BE2C (cell line): ENCODE results near the gene POLR2L.
A peak's percentile ranks its signal among the peaks of the same experiment; 100 is the strongest.

Experiments used
- DNase-seq: peaks from one replicate; pipeline ENCODE4 v3.0.0-alpha.2; 2020
- H3K27me3 ChIP-seq: fragments of 250-450 bp; sonication (Bioruptor Pico); 2 replicates; pipeline ENCODE4 v1.5.1; 2020; ENCODE audit warnings: mild to moderate bottlenecking
- H3K36me3 ChIP-seq: fragments of 250-450 bp; sonication (Bioruptor Pico); 2 replicates; pipeline ENCODE4 v1.5.1; 2020; ENCODE audit warnings: mild to moderate bottlenecking
- H3K4me1 ChIP-seq: fragments of 250-450 bp; sonication (Bioruptor Pico); 2 replicates; pipeline ENCODE4 v1.5.1; 2020
- H3K4me3 ChIP-seq: 2 replicates; pipeline ENCODE4 v1.5.1; 2011; ENCODE audit warnings: low read depth, low read length
- H3K9me3 ChIP-seq: fragments of 250-450 bp; sonication (Bioruptor Pico); 2 replicates; pipeline ENCODE4 v1.5.1; 2020
- TF ChIP-seq, protein P1 (sequence below): IDR thresholded peaks from 2 replicates; pipeline ENCODE4 v1.5.1; 2012; ENCODE audit warnings: mild to moderate bottlenecking, low read depth, low read length

The POLR2L gene

DNA sequence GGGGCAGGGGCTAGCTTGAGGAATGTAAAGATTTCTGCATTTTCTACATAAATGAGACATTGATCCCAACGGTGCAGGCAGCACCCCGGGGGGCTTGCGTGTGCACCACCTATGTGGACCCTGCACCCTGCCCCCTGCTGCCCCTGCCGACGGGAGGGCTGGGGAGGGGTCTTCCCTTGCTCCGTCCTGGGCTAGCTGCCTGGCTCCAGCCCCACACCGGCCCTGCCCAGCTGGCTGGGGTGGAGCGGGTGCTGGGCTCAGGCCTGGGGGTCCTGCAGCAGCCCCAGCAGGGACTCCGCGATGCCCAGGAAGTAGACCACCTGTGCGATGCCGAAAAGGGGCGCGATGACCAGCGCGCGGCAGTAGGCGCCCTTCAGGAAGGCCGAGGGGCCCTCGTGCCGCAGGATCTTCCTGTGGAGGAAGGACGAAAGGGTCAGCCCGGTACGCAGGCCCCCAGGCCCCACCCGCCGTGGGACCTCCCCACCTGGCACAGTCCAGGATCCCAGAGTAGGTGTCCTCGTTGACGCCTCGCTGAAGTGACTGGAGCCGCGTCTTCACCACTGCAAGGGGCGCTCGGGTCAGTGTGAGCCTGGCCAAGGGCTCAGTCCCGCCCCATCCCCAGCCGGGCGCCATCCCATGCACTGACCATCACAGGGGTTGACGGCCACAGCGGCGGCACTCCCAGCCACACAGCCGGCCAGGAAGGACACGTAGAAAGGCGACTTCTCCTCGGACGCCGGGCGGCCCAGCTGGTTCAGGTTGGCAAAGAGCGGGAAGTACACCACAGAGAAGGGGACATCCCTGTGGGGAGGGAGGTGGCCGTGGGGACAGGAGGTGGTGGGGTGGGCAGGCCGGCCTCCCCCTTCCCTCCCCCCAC is 50.4 kb downstream of the POLR2L start:
- Histone ChIP-seq H3K9me3 (no peaks in the 10 kb centered on the region), H3K36me3 (peaks cover 7% of the 10 kb centered on the region; the same call in 1 of the 2 replicates), H3K4me1 (peaks cover 5% of the 10 kb centered on the region; the same call in 1 of the 2 replicates), H3K27me3 (no peaks in the 10 kb centered on the region), H3K4me3 (no peak overlapping the region)
- TF ChIP-seq, protein P1, sequence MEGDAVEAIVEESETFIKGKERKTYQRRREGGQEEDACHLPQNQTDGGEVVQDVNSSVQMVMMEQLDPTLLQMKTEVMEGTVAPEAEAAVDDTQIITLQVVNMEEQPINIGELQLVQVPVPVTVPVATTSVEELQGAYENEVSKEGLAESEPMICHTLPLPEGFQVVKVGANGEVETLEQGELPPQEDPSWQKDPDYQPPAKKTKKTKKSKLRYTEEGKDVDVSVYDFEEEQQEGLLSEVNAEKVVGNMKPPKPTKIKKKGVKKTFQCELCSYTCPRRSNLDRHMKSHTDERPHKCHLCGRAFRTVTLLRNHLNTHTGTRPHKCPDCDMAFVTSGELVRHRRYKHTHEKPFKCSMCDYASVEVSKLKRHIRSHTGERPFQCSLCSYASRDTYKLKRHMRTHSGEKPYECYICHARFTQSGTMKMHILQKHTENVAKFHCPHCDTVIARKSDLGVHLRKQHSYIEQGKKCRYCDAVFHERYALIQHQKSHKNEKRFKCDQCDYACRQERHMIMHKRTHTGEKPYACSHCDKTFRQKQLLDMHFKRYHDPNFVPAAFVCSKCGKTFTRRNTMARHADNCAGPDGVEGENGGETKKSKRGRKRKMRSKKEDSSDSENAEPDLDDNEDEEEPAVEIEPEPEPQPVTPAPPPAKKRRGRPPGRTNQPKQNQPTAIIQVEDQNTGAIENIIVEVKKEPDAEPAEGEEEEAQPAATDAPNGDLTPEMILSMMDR: no peak
- DNase-seq: no peak

DNA sequence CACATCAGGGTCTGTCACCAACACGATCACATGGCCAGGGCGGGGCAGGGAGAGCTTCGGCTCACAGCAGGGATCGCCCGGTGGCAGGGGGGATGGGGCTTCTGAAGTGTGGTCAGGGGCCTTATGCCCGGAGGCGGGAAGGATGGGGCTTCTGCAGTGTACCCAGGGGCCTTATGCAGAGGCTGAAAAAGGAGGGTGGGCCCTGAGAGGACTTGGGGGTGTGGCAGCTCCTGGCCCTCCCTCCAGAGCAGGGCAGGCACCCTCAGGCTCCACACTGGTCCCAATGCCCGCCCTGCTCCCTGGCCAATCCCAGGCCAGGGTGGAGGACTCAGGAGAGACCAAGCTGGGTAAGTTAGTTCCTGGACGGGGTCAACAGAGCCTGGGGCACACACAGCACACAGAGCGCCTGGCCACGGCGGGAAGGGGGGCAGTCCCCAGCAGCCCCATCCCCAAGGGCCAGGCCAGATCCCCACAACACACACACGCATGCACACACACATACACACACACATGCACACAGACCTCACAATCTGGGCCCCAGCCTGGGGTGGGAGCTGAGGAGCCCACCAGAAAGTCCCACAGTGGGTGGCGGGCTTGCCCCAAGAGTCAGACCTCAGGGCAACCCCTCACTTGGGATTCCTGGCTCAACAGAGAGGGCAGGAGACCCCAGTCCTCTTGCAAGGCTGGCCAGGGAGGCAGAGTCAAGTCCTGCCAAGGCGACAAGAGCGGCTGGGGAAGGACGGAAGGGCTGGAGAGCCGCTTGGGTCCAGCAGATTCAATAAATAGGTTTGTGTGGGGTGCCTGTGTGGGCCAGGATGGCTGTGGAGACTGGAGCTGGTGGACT is 51.4 kb downstream of the POLR2L start:
- Histone ChIP-seq H3K9me3 (no peaks in the 10 kb centered on the region), H3K4me3 (no peak overlapping the region), H3K27me3 (no peaks in the 10 kb centered on the region), H3K36me3 (peaks cover 7% of the 10 kb centered on the region; the same call in 1 of the 2 replicates), H3K4me1 (no peaks in the 10 kb centered on the region)
- peak; percentile 42 for DNase-seq
- TF ChIP-seq, protein P1: no peak

DNA sequence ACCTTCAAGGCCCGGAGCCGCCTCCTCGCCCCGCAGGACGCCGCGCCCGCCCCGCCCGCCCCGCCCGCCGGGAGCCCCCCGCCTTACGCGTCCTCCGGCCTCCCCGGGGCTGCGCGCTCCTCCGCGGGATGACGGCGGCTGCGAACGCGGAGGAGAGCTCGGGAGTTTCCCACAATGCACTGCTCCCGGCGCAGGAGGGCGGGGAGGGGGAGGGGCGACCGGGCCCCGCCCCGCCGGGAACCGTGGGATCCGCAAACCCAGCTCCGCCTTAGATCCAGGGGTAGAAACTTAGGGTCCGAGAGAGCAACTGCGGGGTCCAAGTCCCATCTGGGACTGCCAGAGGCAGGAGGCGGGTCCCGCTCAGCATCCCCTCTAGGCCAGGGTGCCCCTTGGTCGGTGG is 52.4 kb downstream of the POLR2L start, which contains the start of gene CEND1:
TSS of gene CEND1 (minus strand) at position 148 of the 400 bp plus-strand sequence. CDS start 1,514 bp downstream, outside the sequence.
- Histone ChIP-seq H3K4me1 (no peaks in the 10 kb centered on the region), H3K4me3 (peak within 1 kb of the TSS; percentile 58), H3K27me3 (no peaks in the 10 kb centered on the region), H3K9me3 (no peaks in the 10 kb centered on the region), H3K36me3 (peaks cover 7% of the 10 kb centered on the region; the same call in 1 of the 2 replicates)
- TF ChIP-seq, protein P1: no peak
- peak; percentile 67 for DNase-seq
